ENCODE measurements around the gene BLTP2. TPM values are rescaled to one million over a fixed set of nuclear protein-coding genes. Genes with fewer than 3 reads are reported as not detected.

Gene BLTP2
- total and polyA plus RNA-seq, 2 of the 13 experiments (the other 11 are each of a cell fraction or from before 2014, with no cell fraction given) = 66.7 to 80.9 TPM

- H2AFZ ChIP-seq (ENCODE audit: low read length) = no peak overlapping the region
- H3K79me2 ChIP-seq (ENCODE audit: insufficient read depth, low read length) = no peaks in the 10 kb centered on the region
- ChIA-PET CTCF (ENCODE audit: low intra/inter-chr PET ratio, low total read pairs) (interaction anchor here (1.2 kb wide), 1 partner anchor 35 kb away, joined by 4 read pairs; the partner anchor contains the start of gene RPL23A), POLR2A (no interaction called here)
- H4K20me1 ChIP-seq (ENCODE audit: insufficient read depth, low read length) = no peaks in the 10 kb centered on the region
- no peak overlapping the region for H3K27ac ChIP-seq (ENCODE audit: extremely low read length, insufficient read depth, low read length)
- H3K4me1 ChIP-seq (ENCODE audit: insufficient read depth, low read length) = 0 out of 2 replicates have a peak, but pooled peaks cover 7% of the 10 kb centered on the region
- H3K27me3 ChIP-seq (ENCODE audit: control insufficient read depth in 1 of 2, insufficient read depth in 2 of 2, low read length in 2 of 2) = no peaks in the 10 kb centered on the region
- no peak overlapping the region for H3K9ac ChIP-seq (ENCODE audit: insufficient read depth, low read depth, low read length)
- H3K9me3 ChIP-seq (ENCODE audit: low read length) = no peaks in the 10 kb centered on the region
- 0 out of 2 replicates have a peak, but pooled peaks have one; percentile 42 for TF ChIP-seq THAP11 (CRISPR knock-in tag; IDR thresholded peaks at IDR 0.05)
- peak; percentile 28; the same call in 1 of the 2 replicates for TF ChIP-seq ZFX (CRISPR knock-in tag; IDR thresholded peaks at IDR 0.05; ENCODE audit: low read depth)
- peak; percentile 80 for TF ChIP-seq STAG1 (CRISPR knock-in tag; IDR thresholded peaks at IDR 0.05)
- TF ChIP-seq SAP130 (CRISPR knock-in tag; IDR thresholded peaks at IDR 0.05; ENCODE audit: low read depth) = peak; percentile 25; the same call in 1 of the 2 replicates
- no peak for TF ChIP-seq HNRNPUL1 (IDR thresholded peaks at IDR 0.05; ENCODE audit: low read depth, low read length)
- no peak for TF ChIP-seq TEAD3 (CRISPR knock-in tag; optimal IDR thresholded peaks at IDR 0.05; ENCODE audit: borderline replicate concordance)
- TF ChIP-seq DNMT3B (CRISPR knock-in tag; conservative IDR thresholded peaks at IDR 0.05) = no peak
- 0 out of 2 replicates have a peak, but pooled peaks have one; percentile 38 for TF ChIP-seq RAD21 (CRISPR knock-in tag; IDR thresholded peaks at IDR 0.05)
- TF ChIP-seq ZUFSP (CRISPR knock-in tag; IDR thresholded peaks at IDR 0.05; ENCODE audit: borderline replicate concordance) = no peak
- no peak for TF ChIP-seq TMF1 (CRISPR knock-in tag; IDR thresholded peaks at IDR 0.05; ENCODE audit: low read depth)
- peak; percentile 79 for TF ChIP-seq CTCF (CRISPR knock-in tag; IDR thresholded peaks at IDR 0.05)
- TF ChIP-seq FOXJ3 (CRISPR knock-in tag; IDR thresholded peaks at IDR 0.05; ENCODE audit: borderline replicate concordance) = no peak
- no peak for TF ChIP-seq ZHX1 (CRISPR knock-in tag; IDR thresholded peaks at IDR 0.05; ENCODE audit: low read depth)
- no peak for TF ChIP-seq TAF15 (IDR thresholded peaks at IDR 0.05; ENCODE audit: low read depth, low read length, poor library complexity, severe bottlenecking)
- peak; percentile 43; the same call in 1 of the 2 replicates for TF ChIP-seq SMC3 (IDR thresholded peaks at IDR 0.05; ENCODE audit: low read length)
- H3K4me3 ChIP-seq (replicated peaks in 1 of 3; ENCODE audit: insufficient read depth in 1 of 3, low read depth in 2 of 3, low read length in 3 of 3) = no peak overlapping the region
- intact Hi-C loops (cut with micrococcal nuclease; ENCODE audit: unreplicated experiment) = loop anchor here (2.0 kb wide), 2 partner anchors 42 to 66 kb away; partner anchors contain the start of gene TLCD1
- WGBS (ENCODE audit: low lambda C conversion rate) = 84% methylated on average over 3 of the region's 3 CpGs
- in situ Hi-C loops (cut with HindIII; ENCODE audit: extremely low pct_ligation_motif_present, low pct_unique_long_range_greater_than_20kb) = no loop called here
- FAIRE-seq = peak; percentile 85
- peak; percentile 65 for DNase-seq (ENCODE audit: low spot score)
- H3K4me2 ChIP-seq (ENCODE audit: low read depth, low read length) = no peak overlapping the region
- ATAC-seq = peak; percentile 68
- no TSS peak for BruUV-seq (replicated peaks)
- H3K36me3 ChIP-seq (replicated peaks in 1 of 2; ENCODE audit: control insufficient read depth in 1 of 2, insufficient read depth in 2 of 2, low read length in 2 of 2) = peaks cover 55 to 95% of the 10 kb centered on the region in 2 experiments
Observed at GRCh38 chr17:28684963-28685362, 40.0 kb upstream of the BLTP2 start.
